Measurements from ENCODE around the gene KIAA0930.
A peak's percentile ranks its signal among the peaks of the same experiment; 100 is the strongest.

The KIAA0930 gene

GRCh38 chr22:45181766-45182165 lies 58.9 kb downstream of the KIAA0930 start:
- no peak for DNase-seq

DNA sequence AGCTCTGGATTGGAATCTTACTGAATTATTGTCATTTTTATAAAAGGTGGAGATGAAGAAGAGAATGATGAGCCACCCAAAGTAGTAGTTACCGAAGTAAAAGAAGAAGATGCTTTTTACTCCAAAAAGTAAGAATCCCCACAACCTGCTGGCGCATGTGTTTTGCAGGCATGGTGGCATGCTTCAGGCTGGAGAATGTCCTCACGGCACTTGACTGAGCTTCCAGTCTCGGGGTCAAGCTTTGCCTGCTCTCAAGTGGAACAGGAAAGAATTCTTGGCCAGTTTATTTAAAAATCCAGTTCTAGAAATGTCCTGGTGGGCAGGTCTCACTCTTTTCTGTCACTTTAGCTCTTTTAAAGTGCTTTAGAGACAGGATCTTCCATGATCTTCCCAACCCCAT lies 59.5 kb downstream of the KIAA0930 start:
- no peak for DNase-seq

DNA sequence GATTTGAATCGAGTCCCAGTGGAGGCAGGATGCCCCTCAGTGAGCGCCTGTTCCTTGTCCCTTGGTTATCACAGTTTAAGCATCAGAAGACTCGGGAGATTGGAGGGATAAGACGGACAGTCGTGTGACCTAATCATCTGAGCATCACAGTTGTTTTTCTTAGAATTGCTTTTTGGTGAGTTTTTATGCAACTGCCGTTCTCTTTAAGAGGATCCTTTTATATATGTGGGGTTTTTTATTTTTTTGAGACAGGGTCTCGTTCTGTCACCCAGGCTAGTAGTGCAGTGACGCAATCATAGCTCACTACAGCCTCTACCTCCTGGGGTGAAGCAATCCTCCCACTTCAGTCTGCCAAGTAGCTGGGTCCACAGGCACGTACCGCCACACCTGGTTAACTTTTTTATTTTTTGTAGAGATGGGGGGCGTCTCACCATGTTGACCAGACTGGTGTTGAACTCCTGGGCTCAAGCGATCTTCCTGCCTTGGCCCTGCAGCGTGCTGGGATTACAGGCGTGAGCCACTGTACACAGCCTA lies 60.5 kb downstream of the KIAA0930 start:
- no peak for DNase-seq

DNA sequence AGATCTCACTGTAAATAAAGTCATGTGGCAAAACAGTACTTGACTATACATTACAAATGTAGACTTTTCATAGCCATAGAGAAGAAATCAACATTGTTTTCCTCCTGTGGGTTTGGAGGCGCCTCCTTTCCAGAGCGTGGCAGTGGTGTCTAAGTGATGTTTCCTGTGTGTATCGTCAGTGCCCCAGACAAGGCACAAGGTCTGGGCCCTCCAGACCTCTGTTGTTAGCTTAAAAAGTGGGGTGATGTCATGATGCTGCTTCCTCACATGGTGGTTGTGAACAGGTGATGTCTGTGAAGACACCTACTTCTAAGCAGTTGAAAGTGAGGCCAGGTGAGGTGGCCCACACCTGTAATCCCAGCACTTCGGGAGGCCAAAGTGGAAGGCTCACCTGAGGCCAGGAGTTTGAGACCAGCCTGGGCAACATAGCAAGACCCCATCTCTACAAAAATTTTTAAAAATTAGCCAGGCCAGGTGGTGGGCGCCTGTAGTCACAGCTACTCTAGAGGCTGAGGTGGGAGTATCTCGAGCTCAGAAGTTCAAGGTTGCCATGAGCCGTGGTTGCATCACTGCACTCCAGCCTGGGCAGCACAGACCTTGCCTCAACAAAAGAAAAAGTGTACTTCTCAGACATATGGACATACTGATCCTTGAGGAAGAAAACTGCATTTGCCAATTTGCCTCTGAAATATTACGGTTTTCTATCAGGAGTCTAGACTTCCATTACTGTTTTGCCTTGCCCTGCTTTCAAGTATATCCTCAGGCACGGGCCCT lies 61.2 kb downstream of the KIAA0930 start:
- no peak for DNase-seq

- DNase-seq: no peak
These were observed 67.7 kb downstream of the KIAA0930 start for GRCh38 chr22:45172881-45173585.

DNA sequence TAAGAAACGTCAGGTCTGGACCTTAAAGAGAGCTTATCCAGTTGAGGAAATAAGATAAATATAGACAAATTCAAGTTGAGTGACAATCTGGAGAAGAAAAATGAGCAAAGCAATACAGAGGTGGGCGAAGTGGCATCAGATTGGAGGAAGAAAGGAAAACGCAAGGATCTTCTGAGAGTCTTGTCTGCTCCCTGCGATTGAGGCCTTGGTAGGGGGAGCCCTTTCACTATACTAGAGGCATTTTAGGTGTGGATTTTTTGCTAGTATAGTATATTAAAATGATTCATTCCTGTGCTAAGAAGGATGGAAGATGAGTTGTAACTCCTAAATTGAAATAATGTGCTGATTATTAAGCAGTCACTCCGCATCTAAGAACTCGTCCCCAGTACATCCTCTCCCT lies 68.9 kb downstream of the KIAA0930 start:
- peak in 6 of 56 donors; percentile 4 to 53 (median 28) for DNase-seq

GRCh38 chr22:45169591-45170466 lies 70.9 kb downstream of the KIAA0930 start:
- no peak for DNase-seq

DNA sequence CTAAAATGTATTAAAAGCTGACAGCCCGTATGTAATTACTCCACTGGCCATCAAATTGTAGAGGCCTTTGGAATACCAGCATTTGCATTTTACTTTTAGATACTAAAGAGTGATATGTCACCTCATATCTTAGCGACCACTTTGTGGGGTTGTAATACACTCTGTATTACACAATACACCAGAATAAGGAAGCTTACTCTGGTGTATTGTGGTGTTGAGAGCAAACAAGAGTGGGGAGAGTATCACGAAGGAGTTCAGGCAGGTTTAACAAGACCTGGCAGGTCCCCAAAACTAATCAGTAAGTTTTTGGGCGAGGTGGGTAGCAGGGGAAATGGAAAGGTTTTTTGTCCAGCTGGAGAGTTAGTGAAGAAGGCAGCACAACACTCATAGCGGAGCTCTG lies 73.8 kb downstream of the KIAA0930 start:
- no peak for DNase-seq

- DNase-seq: peak in 22 of 56 donors; percentile 16 to 55 (median 39)
These were observed 76.2 kb downstream of the KIAA0930 start for GRCh38 chr22:45164270-45165088.

DNA sequence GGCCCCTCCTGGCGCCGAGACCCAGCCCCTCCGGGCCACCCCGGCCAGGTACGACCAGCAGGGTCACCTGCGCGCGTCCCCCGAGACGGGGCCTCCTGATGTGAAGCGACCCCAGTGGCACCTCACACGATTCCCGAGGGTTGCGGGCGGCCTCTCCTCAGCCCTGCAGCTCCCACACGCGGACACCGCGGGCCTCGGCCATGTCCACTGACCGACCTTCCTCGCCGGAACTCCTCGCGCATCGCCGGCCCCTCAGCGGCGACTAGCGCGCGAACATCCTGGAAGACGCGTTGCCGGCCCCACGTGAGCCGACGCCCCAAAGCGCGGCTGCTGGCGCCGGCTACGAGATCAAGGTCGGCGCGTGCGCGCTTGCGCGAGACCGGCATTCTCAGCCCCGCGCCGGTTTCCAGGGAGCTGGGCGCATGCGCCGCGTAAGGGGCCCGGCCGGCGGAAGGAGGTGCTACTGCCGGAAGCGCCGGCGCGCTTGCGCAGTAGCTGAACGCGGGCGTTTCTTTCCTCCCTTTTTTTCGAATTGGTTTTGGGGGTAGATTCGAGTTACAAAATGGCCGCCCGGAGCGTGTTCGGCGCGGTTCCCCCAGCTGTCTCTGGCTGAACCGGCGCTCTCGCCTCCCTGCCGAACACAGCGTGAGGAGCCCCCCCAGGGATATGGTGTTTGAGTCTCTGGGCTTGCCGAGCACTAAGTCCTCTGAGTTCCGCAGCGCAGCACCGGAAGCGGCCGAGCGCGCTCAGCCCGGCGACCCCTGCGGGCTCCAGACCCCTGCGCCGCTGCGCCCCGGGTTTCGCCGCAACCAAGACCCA lies 77.0 kb downstream of the KIAA0930 start, which contains the start of gene NUP50:
NUP50 (plus strand) TSS at position 475 of the 819 bp plus-strand sequence. CDS start 4,253 bp downstream, outside the sequence.
- peak in 55 of 56 donors; percentile 34 to 94 (median 85) for DNase-seq

DNA sequence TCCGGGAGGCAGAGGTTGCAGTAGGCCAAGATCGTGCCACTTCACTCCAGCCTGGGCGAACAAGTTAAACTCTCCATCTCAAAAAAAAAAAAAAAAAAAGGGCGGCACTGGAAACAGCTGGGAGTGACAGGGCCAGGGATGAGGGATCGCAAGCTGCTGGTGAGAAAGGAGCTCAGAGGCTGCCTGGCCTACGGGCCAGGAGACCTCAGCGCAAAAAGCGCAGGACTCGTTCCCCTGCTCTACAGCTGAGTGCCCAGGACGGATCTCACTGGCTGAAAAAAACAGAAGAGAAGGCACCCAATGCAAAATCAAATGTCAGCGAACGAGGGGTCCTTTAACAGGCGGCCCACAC lies 77.6 kb downstream of the KIAA0930 start:
- peak in 3 of 56 donors; percentile 45 to 51 (median 46) for DNase-seq

GRCh38 chr22:45162531-45162930 lies 78.2 kb downstream of the KIAA0930 start:
- no peak for DNase-seq

GRCh38 chr22:45159652-45160462 lies 80.8 kb downstream of the KIAA0930 start:
- DNase-seq: no peak

- DNase-seq: no peak
These were observed 82.8 kb downstream of the KIAA0930 start for GRCh38 chr22:45157907-45158306.

DNA sequence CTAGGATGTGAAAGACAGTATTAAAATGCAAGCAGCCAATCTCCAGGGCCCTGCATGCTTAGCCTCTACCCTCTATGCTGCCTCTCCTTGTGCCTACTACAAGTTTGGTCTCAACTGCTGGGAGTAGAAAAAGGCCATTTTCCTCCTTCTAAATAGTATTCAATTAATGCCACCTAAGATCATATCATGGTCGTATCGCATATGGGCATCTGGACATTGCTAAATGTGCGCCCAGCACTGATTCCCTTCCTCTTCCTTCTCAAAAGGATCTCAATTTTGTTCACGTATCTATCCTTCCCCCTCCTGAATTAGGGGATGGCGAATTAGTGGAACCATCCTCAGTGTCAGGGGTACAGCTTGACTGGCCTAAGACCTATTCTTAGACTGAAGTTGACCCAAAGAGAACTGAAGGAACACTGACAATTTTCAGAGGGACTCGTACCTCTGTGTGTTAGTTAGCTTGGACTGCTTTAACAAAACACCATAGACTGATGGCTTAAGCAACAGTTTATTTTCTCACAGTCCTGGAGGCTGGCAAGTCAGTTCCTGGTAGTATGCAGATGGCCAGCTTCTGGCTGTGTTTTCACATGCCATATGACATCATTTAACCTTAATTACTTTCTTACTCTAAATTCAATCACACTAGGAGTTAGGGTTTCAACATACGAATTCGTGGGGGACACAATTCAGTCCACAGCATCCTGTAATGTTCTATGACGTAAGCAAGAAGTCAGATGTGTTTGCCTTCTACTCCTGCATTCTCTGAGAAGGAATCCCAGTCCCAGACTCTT lies 85.4 kb downstream of the KIAA0930 start:
- no peak for DNase-seq

- DNase-seq: no peak
These were observed 86.3 kb downstream of the KIAA0930 start for GRCh38 chr22:45154383-45154782.

DNA sequence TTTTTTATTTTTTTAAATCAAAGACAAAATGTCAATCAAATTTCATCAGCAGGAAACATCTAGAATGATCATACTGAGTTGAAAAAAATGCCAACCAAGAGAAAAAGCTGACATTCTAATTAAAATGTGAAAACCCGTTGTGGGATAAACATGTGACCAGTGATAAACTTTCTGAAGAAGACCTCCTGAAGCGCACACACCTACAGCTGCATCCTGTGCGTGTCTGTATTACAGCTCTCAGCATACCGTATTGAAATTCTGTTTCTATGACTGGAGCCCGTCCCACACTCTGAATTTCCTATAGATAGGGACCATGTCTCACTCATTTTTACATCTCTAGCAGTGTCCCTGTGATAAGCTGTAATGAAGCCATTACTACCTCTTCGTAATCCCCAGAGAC lies 89.2 kb downstream of the KIAA0930 start:
- no peak for DNase-seq

- DNase-seq: no peak
These were observed 90.6 kb downstream of the KIAA0930 start for GRCh38 chr22:45150139-45150538.
